K562 (cell line): ENCODE measurements around the gene ARFGEF2. TPM values are rescaled to one million over a fixed set of nuclear protein-coding genes. Genes with fewer than 3 reads are reported as not detected.

Source experiments
- ATAC-seq: fragments of 200-7000 bp; cut with Tn5 transposase; 3 replicates; pipeline ENCODE4 v1.9.1; 2020; ENCODE audit warnings: moderate library complexity
- BruUV-seq: library from RNA; stranded (reverse); fragments of 400-500 nt; replicated peaks from 2 replicates; lab custom pipeline; 2021; lab: Mats Ljungman, UMichigan
- CTCF ChIA-PET: fragments of 300-600 bp; formaldehyde crosslinking; extraction: SDS; loops from one replicate; lab custom pipeline; 2021; ENCODE audit warnings: low intra/inter-chr PET ratio; lab: Yijun Ruan, JAX
- POLR2A ChIA-PET: fragments of 300-600, 350-650 bp; sonication (Branson Sonifier 250); formaldehyde crosslinking; extraction: SDS; loops from one replicate; lab custom pipeline; 2021; ENCODE audit warnings: antibody characterized with exemption, inconsistent platforms; lab: Yijun Ruan, JAX
- DNase-seq, 4 experiments: peaks; one replicate each; pipeline versions ENCODE4 v3.0.0 to v3.0.0-alpha.2; 2011 to 2018; ENCODE audit warnings: low spot score in 3 of 4, mixed read lengths in 3 of 4; ENCODE audit errors: extremely low read depth in 1 of 4
- FAIRE-seq: peaks from 2 replicates; lab custom pipeline; 2011; peaks lifted over from hg19 to GRCh38; lab: Jason Lieb, UNC
- H2AFZ ChIP-seq: 2 replicates; pipeline ENCODE4 v1.6.0; 2011; ENCODE audit warnings: low read depth, low read length, control low read depth, inconsistent platforms
- H3K27ac ChIP-seq: fragments of 200-600 bp; 3 replicates; pipeline ENCODE4 v1.8.0; 2011; ENCODE audit warnings: low read depth, mild to moderate bottlenecking, control low read depth, inconsistent platforms, low read length, moderate library complexity, mixed read lengths; ENCODE audit errors: extremely low read depth
- H3K27me3 ChIP-seq, 2 experiments: fragments of 300-600 bp in 1 of 2; 2 replicates in 1 of 2; 3 replicates in 1 of 2; pipeline versions ENCODE4 v1.6.0 to v1.8.0; 2011; ENCODE audit warnings: inconsistent platforms in 2 of 2, low read length in 2 of 2, mild to moderate bottlenecking in 1 of 2, mixed read lengths in 1 of 2, moderate library complexity in 1 of 2; ENCODE audit not compliant: control insufficient read depth in 2 of 2, insufficient read depth in 2 of 2
- H3K36me3 ChIP-seq: fragments of 300-600 bp; 3 replicates; pipeline ENCODE4 v1.8.0; 2011; ENCODE audit warnings: mild to moderate bottlenecking, low read length, inconsistent platforms; ENCODE audit not compliant: control insufficient read depth, insufficient read depth
- H3K4me1 ChIP-seq, 2 experiments: fragments of 200-600 bp in 1 of 2; replicated peaks in 1 of 2; 2 replicates in 1 of 2; 3 replicates in 1 of 2; pipeline versions ENCODE4 v1.5.1 to v1.8.0; 2011; ENCODE audit warnings: inconsistent platforms in 2 of 2, low read length in 2 of 2, mild to moderate bottlenecking in 1 of 2, mixed read lengths in 1 of 2, moderate library complexity in 1 of 2; ENCODE audit not compliant: control insufficient read depth in 2 of 2, insufficient read depth in 2 of 2
- H3K4me2 ChIP-seq: 2 replicates; pipeline ENCODE4 v1.6.1; 2011; ENCODE audit warnings: low read length, control low read depth, inconsistent platforms, mixed read lengths; ENCODE audit not compliant: insufficient read depth
- H3K4me3 ChIP-seq: fragments of 200-600 bp; sonication (generic), shearing (Covaris generic); 2 replicates; pipeline ENCODE4 v1.5.1; 2016; ENCODE audit warnings: control low read depth, inconsistent platforms
- H3K79me2 ChIP-seq: fragments of 200-600 bp; 3 replicates; pipeline ENCODE4 v1.8.0; 2011; ENCODE audit warnings: low read length, inconsistent platforms; ENCODE audit not compliant: control insufficient read depth, insufficient read depth
- H3K9ac ChIP-seq, 2 experiments: 2 replicates each; pipeline versions ENCODE4 v1.6.0 to v1.6.1; 2011; ENCODE audit warnings: low read depth in 2 of 2, low read length in 2 of 2, control low read depth in 1 of 2, inconsistent platforms in 1 of 2, mild to moderate bottlenecking in 1 of 2, mixed read lengths in 1 of 2; ENCODE audit not compliant: insufficient read depth in 1 of 2
- H3K9me1 ChIP-seq: one replicate; pipeline ENCODE4 v1.6.0; 2011; ENCODE audit warnings: inconsistent platforms, mild to moderate bottlenecking, low read length, moderate library complexity; ENCODE audit not compliant: control insufficient read depth, insufficient read depth
- H3K9me3 ChIP-seq: replicated peaks from 2 replicates; pipeline ENCODE4 v1.5.1; 2011; ENCODE audit warnings: low read depth, low read length, inconsistent platforms; ENCODE audit not compliant: control insufficient read depth, insufficient read depth
- H4K20me1 ChIP-seq: replicated peaks from 2 replicates; pipeline ENCODE4 v1.6.1; 2011; ENCODE audit warnings: low read length, inconsistent platforms, mixed read lengths; ENCODE audit not compliant: control insufficient read depth, insufficient read depth
- BCL6 ChIP-seq: fragments of 250-450 bp; sonication (Bioruptor Pico); IDR thresholded peaks from 2 replicates; pipeline ENCODE4 v1.4.0; 2020
- C11orf30 ChIP-seq: fragments of 450-650 bp; IDR thresholded peaks from 2 replicates; pipeline ENCODE4 v1.6.1; 2016; ENCODE audit warnings: low read depth, mild to moderate bottlenecking
- CHD2 ChIP-seq: IDR thresholded peaks from 2 replicates; pipeline ENCODE4 v1.6.1; 2011; ENCODE audit warnings: low read depth, low read length
- ELF4 ChIP-seq: fragments of 450-650 bp; formaldehyde crosslinking; IDR thresholded peaks from 2 replicates; pipeline ENCODE4 v1.4.0; 2022; ENCODE audit warnings: missing genetic modification characterization
- ESRRA ChIP-seq: fragments of 450-650 bp; IDR thresholded peaks from 2 replicates; pipeline ENCODE4 v1.6.1; 2014; ENCODE audit warnings: low read depth, mild to moderate bottlenecking, moderate library complexity, borderline replicate concordance
- KLF16 ChIP-seq: IDR thresholded peaks from 2 replicates; pipeline ENCODE4 v1.6.1; 2016; ENCODE audit warnings: antibody characterized with exemption
- MAFF ChIP-seq: IDR thresholded peaks from 2 replicates; pipeline ENCODE4 v1.6.1; 2012; ENCODE audit warnings: low read length, improper control_type of control experiment
- MAFG ChIP-seq: fragments of 450-650 bp; conservative IDR thresholded peaks from 2 replicates; pipeline ENCODE4 v1.6.1; 2016; ENCODE audit warnings: missing genetic modification characterization, missing compliant biosample characterization
- MIER1 ChIP-seq: fragments of 450-650 bp; IDR thresholded peaks from 2 replicates; pipeline ENCODE4 v1.6.1; 2016; ENCODE audit warnings: antibody characterized with exemption, mild to moderate bottlenecking, low read depth
- PPARD ChIP-seq: fragments of 250-450 bp; sonication (Bioruptor Pico); IDR thresholded peaks from 2 replicates; pipeline ENCODE4 v1.8.0; 2022; ENCODE audit warnings: inconsistent platforms, mild to moderate bottlenecking, moderate library complexity
- PURB ChIP-seq: sonication (generic); formaldehyde crosslinking; IDR thresholded peaks from 2 replicates; pipeline ENCODE4 v1.9.0; 2021; ENCODE audit warnings: low read depth, mild to moderate bottlenecking, missing genetic modification reagents
- RBM14 ChIP-seq: fragments of 200-400 bp; formaldehyde crosslinking; IDR thresholded peaks from 2 replicates; pipeline ENCODE4 v1.6.1; 2018; ENCODE audit warnings: low read depth, mild to moderate bottlenecking, low read length, moderate library complexity, borderline replicate concordance; ENCODE audit not compliant: insufficient read depth
- RBM15 ChIP-seq: fragments of 200-400 bp; formaldehyde crosslinking; IDR thresholded peaks from 2 replicates; pipeline ENCODE4 v1.6.1; 2018; ENCODE audit warnings: mild to moderate bottlenecking, low read length, moderate library complexity; ENCODE audit not compliant: insufficient read depth
- RBM22 ChIP-seq: fragments of 200-400 bp; formaldehyde crosslinking; IDR thresholded peaks from 2 replicates; pipeline ENCODE4 v1.6.1; 2018; ENCODE audit warnings: low read length, low read depth; ENCODE audit not compliant: poor library complexity, severe bottlenecking
- TCF3 ChIP-seq: sonication (generic); formaldehyde crosslinking; IDR thresholded peaks from 2 replicates; pipeline ENCODE4 v1.4.0; 2020; ENCODE audit warnings: mild to moderate bottlenecking, missing genetic modification reagents
- ZNF274 ChIP-seq: IDR thresholded peaks from 2 replicates; pipeline ENCODE4 v1.6.1; 2011; ENCODE audit warnings: low read depth, mild to moderate bottlenecking, low read length, moderate library complexity, borderline replicate concordance
- ZNF316 ChIP-seq: fragments of 450-650 bp; IDR thresholded peaks from 2 replicates; pipeline ENCODE4 v1.6.1; 2016
- ZNF589 ChIP-seq: fragments of 200-800 bp; sonication (Bioruptor generic); IDR thresholded peaks from 2 replicates; pipeline ENCODE4 v1.6.1; 2016; ENCODE audit warnings: low read depth, missing genetic modification characterization, missing compliant biosample characterization
- ZNF695 ChIP-seq: fragments of 450-650 bp; formaldehyde crosslinking; IDR thresholded peaks from 2 replicates; pipeline ENCODE4 v1.4.0; 2020; ENCODE audit warnings: mild to moderate bottlenecking, moderate library complexity
- WGBS: fragments of 100-300 bp; shearing (Covaris generic); methylation state at CpG from one replicate; pipeline ENCODE4 v1.1.6; 2016; ENCODE audit warnings: low coverage, mixed read lengths; ENCODE audit not compliant: insufficient coverage; ENCODE audit errors: missing lambda C conversion rate; 5-methylcytosine and 5-hydroxymethylcytosine counted together
- in situ Hi-C: fragments of 300-500 bp; cut with MboI; formaldehyde crosslinking; loops from 4 replicates; pipeline ENCODE4 v1.15.0; 2018; ENCODE audit warnings: inconsistent platforms, mixed read lengths
- intact Hi-C: fragments of 100-400 bp; cut with micrococcal nuclease; formaldehyde crosslinking; loops from 2 replicates; pipeline ENCODE4 v1.14.2; 2022
- polyA plus RNA-seq, 8 experiments: library from polyadenylated mRNA; depleted of rRNA in 4 of 8; stranded (reverse) in 5 of 8; unstranded in 3 of 8; fragments of >200 nt; fragmentation: Nextera tagmentation in 2 of 8; fragmentation: Illumina TruSeq in 1 of 8; extraction: Ambion mirVana in 2 of 8; extraction: Trizol in 1 of 8; gene quantifications; 2 replicates each; pipeline versions ENCODE4 v1.2.1 to v1.2.3, GENCODE V29; 2011 to 2014; ENCODE audit warnings: inconsistent platforms in 1 of 8, missing spikeins in 1 of 8
- total RNA-seq, 7 experiments: library from RNA; depleted of rRNA in 6 of 7; stranded (reverse); fragments of >200 nt in 6 of 7; fragmentation: Illumina TruSeq in 2 of 7; extraction: Trizol in 2 of 7; gene quantifications; 2 replicates each; pipeline versions ENCODE4 v1.2.1 to v1.2.3, GENCODE V29; 2011 to 2021; ENCODE audit warnings: low replicate concordance in 1 of 7
- TF ChIP-seq, protein P1 (sequence below): sonication (generic); formaldehyde crosslinking; IDR thresholded peaks from 2 replicates; pipeline ENCODE4 v1.8.0; 2022; ENCODE audit warnings: mild to moderate bottlenecking, low read depth, missing genetic modification reagents

Gene ARFGEF2
- total and polyA plus RNA-seq, 9 of the 15 experiments (the other 6 are each of a cell fraction or from before 2014, with no cell fraction given) = 4.2 to 18.8 (median 13.7) TPM

DNA sequence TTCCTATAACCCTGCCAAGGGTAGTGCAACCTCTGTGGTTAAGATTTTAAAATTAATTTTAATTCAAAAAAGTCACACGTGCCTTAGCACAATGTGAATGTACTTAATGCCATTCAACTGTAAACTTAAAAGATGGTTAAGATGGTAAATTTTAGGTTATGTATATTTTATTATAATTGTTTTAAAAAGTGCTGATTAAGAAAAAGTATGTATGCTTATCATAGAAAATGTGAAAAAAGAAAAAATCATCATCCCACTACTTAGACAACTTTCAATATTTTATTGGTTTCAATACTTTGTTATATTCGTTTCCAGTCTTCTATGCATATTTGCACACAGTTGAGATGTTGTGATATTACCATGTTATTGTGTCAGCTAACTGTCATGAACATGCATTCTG lies 18.7 kb downstream of the ARFGEF2 start:
- DNase-seq = no peak
- 82% methylated on average over 2 of the region's 2 CpGs for WGBS

DNA sequence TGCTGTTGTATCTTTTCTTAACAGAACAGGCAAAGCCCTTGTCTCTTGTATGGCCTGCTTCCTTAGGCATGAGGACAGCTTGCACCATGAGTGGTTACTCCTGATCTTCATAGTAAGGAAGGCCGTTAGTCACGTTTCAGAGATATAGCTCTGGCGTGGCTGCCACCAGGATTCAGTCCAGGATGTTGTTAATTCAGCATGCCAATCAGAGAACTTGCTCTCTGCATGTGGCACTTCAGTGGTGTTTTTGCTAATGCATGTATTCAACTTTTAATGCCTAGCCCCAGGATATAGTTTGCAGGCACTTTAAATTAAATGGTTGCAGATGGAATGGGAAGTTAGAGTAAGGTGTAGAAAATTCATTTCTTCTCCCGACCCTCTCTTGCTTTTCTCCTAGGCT lies 20.0 kb downstream of the ARFGEF2 start:
- Histone ChIP-seq H3K4me3 (no peak overlapping the region), H4K20me1 (peaks cover 7% of the 10 kb centered on the region; the same call in 1 of the 2 replicates), H3K36me3 (peaks cover 43% of the 10 kb centered on the region), H3K9me1 (no peaks in the 10 kb centered on the region), H3K27ac (no peak overlapping the region), H3K9ac (no peak overlapping the region), H3K79me2 (peaks cover 16% of the 10 kb centered on the region; the same call in 2 of the 3 replicates), H3K27me3 (no peaks in the 10 kb centered on the region), H3K4me1 (no peaks in the 10 kb centered on the region), H2AFZ (no peak overlapping the region)
- no peak for DNase-seq
- intact Hi-C loops = no loop called here
- no TSS peak for BruUV-seq
- FAIRE-seq = no peak
- ATAC-seq = no peak
- 69% methylated on average over 4 of the region's 4 CpGs for WGBS
- in situ Hi-C loops = no loop called here
- TF ChIP-seq ELF4 (CRISPR knock-in tag) = no peak
- no peak for TF ChIP-seq BCL6 (CRISPR knock-in tag)
- no peak for TF ChIP-seq PPARD (CRISPR knock-in tag)
- no peak for TF ChIP-seq ZNF695 (CRISPR knock-in tag)
- TF ChIP-seq ZNF274 = no peak
- TF ChIP-seq TCF3 (CRISPR knock-in tag) = no peak
- no peak for TF ChIP-seq PURB (CRISPR knock-in tag)
- no peak for TF ChIP-seq ESRRA
- TF ChIP-seq, protein P1, sequence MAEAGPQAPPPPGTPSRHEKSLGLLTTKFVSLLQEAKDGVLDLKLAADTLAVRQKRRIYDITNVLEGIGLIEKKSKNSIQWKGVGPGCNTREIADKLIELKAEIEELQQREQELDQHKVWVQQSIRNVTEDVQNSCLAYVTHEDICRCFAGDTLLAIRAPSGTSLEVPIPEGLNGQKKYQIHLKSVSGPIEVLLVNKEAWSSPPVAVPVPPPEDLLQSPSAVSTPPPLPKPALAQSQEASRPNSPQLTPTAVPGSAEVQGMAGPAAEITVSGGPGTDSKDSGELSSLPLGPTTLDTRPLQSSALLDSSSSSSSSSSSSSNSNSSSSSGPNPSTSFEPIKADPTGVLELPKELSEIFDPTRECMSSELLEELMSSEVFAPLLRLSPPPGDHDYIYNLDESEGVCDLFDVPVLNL (CRISPR knock-in tag) = no peak
- TF ChIP-seq KLF16 = no peak
- TF ChIP-seq RBM14 = no peak
- no peak for TF ChIP-seq MIER1
- no peak for TF ChIP-seq CHD2
- TF ChIP-seq RBM15 = no peak
- TF ChIP-seq, all 486 proteins: peak for 0
- ChIA-PET POLR2A (interaction anchor here (0.5 to 1.2 kb wide), 5 partner anchors 9 to 344 kb away, joined by 3 to 4 read pairs (median 3); no protein-coding TSS in a partner anchor), CTCF (no interaction called here)
- Histone ChIP-seq H3K9me3 (no peaks in the 10 kb centered on the region), H3K4me2 (no peak overlapping the region)

More for the DNA sequence above, 18.7 kb downstream of the ARFGEF2 start:
- H2AFZ ChIP-seq = no peak overlapping the region
- no peaks in the 10 kb centered on the region for H3K9me1 ChIP-seq
- H3K4me2 ChIP-seq = no peak overlapping the region
- BruUV-seq = no TSS peak
- FAIRE-seq = no peak
- H3K4me1 ChIP-seq = no peaks in the 10 kb centered on the region
- H4K20me1 ChIP-seq = peaks cover 7% of the 10 kb centered on the region; the same call in 1 of the 2 replicates
- POLR2A ChIA-PET = no interaction called here
- peaks cover 42% of the 10 kb centered on the region for H3K36me3 ChIP-seq
- in situ Hi-C loops = no loop called here
- H3K9ac ChIP-seq = no peak overlapping the region
- no peaks in the 10 kb centered on the region for H3K9me3 ChIP-seq
- CTCF ChIA-PET = no interaction called here
- H3K4me3 ChIP-seq = no peak overlapping the region
- TF ChIP-seq MAFF = peak; percentile 11; the same call in 1 of the 2 replicates
- peak; percentile 88 for TF ChIP-seq ZNF316
- no peak for TF ChIP-seq RBM22
- peak; percentile 40 for TF ChIP-seq MAFG (tag)
- no peak for TF ChIP-seq ZNF589 (CRISPR knock-in tag)
- peak; percentile 61 for TF ChIP-seq C11orf30
- TF ChIP-seq, all 486 proteins: peak for 4
- ATAC-seq = no peak
- Histone ChIP-seq H3K27ac (no peak overlapping the region), H3K27me3 (no peaks in the 10 kb centered on the region), H3K79me2 (peaks cover 16% of the 10 kb centered on the region; the same call in 2 of the 3 replicates)
- intact Hi-C loops = no loop called here
